GM20431 (cell line): Measurements from ENCODE around the gene LRRC36.

Experiments used
- in situ Hi-C: fragments of 300-500 bp; cut with MseI, MboI; formaldehyde crosslinking; loops from one replicate; pipeline ENCODE4 v1.15.0; 2020; ENCODE audit warnings: low sequenced_read_pairs; ENCODE audit not compliant: unreplicated experiment

LRRC36 gene

DNA sequence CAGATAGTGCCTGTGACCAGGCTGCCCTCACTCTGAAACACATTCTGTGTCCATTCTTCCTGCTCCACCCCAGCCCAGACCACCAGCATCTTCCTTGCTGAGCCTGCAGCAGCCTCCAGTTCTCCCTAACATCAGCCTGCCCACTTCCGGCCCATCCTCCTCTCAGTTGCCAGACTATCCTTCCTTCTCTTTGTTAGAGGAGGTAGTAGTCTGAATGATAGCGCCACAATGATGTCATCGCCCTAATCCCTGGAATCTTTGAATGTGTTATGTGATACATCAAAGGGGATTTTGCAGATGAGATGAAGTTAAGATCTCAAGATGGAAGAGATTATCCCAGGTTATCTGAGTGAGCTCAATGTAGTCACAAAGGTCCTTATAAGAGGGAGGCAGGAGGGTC is 92.9 kb downstream of the LRRC36 start:
- in situ Hi-C loops: no loop called here

DNA sequence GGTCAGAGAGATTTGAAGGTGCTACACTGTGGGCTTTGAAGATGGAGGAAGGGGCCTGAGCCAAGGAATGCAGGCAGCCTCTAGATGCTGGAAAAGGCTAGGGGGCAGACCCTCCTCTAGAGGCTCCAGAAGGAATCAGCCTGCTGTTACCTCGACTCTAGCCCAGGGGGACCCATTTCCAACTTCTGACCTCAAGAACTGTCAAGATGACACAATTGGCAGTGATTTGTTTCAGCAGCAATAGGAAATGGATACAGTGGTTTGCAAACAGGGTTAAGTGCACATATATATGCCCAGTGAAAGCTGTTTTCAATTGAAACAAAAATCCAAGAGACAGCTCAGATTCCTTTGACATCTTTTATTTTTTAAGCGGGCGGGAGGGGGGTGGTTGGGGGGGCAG is 93.3 kb downstream of the LRRC36 start:
- in situ Hi-C loops: no loop called here

- in situ Hi-C loops: no loop called here
These were observed 94.4 kb downstream of the LRRC36 start for GRCh38 chr16:67421030-67421429.

DNA sequence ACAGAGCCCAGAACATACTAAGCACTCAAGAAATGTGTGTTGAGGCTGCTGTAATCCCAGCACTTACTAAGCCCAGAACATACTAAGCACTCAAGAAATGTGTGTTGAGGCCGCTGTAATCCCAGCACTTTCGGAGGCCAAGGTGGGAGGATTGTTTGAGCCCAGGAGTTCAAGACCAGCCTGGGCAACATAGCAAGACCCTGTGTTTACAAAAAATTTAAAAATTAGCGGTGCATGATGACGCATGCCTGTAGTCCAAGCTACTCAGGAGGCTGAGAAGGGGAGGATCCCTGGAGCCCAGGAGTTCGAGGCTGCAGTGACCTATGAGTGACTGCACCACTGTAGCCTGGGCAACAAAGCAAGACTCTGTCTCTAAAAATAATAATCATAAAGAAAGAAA is 96.4 kb downstream of the LRRC36 start:
- in situ Hi-C loops: no loop called here

DNA sequence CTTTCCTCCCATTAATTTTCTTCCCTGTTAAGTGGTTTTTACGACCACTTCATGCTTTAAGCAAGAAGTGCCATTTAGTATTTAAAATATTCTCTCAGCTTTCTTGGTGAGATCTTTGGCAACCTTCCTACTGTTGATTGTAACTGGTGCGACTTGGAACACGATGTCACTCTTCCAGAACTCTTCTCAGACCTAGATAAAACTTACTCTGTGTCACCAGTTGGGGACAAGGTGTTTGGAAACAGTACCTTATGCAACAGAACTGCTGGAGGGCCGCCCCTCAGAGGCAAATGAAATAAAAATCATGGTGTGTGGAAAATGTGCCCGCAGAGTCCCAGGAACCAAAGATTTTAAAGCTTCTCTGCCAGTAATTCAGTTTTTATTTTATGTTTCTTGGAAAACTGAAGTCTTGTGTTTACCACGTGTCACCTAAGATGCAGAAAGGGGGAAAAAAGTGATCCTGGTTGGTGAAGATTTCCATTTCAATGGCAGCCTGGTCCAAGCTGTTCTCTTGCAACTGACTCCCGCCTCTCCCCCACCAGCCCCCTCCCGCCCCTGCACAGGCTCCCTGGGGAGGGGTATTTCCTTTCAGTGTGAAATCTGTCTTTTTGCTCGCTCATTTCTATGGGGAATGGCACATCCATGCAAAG is 97.1 kb downstream of the LRRC36 start:
- in situ Hi-C loops: no loop called here

- in situ Hi-C loops: no loop called here
These were observed 97.6 kb downstream of the LRRC36 start for GRCh38 chr16:67424261-67424615.

DNA sequence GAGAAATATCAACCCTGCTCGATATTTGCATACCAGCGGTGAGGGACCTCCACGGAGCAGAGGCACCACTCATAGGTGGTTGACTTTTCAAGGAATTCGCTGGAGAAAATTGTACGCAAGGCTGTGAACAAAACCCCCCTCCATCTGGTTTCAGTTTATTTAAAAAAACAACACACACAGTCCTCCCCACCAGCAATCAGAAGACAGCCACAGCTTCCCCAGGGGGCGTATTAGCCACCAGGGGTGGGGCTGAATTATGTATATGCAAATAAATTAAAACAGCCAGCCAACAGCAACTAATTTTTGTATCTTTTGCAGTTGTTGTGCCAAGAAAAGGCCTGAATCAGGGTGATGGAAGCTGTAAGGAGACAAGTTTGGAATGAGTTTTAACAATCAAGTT is 98.4 kb downstream of the LRRC36 start:
- in situ Hi-C loops: no loop called here

DNA sequence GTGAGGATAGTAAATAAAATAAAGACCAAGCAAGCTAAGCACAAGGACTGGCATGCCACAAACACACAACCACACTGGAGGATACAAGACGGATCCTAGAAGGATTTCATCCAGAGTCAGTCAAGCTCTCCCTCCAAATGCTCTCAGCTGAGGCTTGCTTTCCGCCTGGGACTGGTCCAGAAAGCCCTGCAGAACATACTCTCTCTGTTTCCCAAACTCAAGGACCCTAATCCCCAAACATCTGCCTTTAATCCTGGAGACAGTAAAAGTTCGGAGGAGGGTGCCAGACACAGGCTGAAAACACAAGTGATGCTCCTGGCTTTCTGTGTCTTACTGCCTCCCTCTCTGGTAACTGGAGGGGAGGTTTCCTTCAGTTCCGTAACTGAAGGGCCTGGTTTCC is 99.0 kb downstream of the LRRC36 start:
- in situ Hi-C loops: no loop called here

DNA sequence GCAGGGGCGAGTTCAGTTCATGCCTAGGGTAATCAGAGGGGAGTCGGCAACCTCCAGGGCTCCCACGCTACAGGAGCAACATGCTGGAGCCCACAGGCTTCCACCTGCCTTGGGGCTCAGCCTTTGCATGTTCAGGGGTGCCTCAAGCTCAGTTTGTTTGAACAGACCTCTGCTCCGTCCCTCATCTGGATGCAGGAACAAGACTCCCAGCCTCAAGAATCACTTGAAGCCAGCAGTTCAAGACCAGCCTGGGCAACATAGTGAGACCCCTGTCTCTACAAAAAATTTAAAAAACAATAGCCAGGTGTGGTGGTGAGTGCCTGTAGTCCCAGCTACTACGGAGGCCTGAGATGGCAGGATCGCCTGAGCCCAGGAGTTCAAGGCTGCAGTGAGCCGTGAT is 99.4 kb downstream of the LRRC36 start:
- in situ Hi-C loops: no loop called here

GRCh38 chr16:67426950-67427349 is 100.3 kb downstream of the LRRC36 start:
- in situ Hi-C loops: no loop called here

DNA sequence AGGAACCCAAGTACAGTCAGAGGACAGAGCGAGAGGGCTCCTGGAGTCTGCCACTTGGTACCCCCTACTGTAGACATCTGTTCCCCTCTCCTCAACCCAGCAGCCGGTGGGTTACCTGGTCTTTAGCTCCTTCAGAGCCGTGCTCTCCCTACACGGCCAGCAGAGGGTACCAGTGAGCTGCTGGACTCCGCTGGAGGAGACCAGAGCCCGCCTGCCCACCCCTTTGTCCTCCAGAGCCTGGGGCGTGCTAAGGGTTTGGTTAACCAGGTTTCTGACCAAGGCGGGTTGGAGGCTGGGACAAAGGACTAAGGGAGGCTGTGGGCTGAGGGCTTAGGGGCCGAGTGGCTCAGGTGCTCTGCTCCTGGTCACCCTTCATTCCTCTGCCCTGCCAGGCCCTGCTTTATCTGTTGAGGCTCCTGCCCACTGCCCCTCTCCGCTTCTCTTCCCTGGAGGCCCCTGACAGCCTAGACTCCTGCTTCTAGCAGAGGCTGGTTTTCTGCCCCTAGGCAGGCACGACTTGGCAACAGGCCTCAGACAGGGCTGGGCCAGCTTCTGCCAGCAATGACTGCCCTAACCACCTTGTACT is 101.6 kb downstream of the LRRC36 start:
- in situ Hi-C loops: no loop called here

DNA sequence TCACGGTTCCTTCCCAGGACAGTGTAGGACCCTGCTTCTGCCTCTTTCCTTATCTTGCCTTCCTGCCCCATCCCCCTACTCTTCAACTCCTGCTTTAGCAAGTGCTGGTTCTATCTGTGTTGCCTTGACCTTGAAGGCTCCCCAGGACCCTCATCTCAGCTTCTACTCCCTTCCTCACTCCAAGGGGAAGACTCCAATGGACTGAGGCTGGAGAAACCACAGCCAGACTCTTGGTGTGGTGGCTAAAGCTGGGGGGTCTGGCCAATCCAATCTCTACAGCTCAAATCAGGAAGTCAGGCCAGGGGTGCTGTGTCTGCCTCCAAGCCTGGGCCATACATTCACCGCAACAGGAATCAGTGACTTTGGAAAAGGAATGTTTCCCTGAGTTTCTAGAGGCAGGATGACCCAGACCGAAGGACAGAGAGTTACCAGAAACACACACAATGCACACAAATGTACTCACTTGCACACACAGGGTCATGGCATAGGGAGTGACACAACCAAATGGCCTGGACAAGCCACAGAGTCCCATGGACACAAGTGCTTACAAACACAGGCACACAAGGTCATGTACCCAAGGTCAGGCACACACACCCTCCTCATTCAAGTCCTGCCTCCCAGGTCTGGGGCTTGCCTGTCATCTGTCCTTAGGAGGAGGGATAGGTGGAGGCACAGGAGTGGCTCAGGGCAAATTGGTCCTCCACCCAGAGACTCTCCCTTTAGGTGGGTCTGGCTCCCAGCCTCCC is 102.6 kb downstream of the LRRC36 start:
- in situ Hi-C loops: no loop called here

DNA sequence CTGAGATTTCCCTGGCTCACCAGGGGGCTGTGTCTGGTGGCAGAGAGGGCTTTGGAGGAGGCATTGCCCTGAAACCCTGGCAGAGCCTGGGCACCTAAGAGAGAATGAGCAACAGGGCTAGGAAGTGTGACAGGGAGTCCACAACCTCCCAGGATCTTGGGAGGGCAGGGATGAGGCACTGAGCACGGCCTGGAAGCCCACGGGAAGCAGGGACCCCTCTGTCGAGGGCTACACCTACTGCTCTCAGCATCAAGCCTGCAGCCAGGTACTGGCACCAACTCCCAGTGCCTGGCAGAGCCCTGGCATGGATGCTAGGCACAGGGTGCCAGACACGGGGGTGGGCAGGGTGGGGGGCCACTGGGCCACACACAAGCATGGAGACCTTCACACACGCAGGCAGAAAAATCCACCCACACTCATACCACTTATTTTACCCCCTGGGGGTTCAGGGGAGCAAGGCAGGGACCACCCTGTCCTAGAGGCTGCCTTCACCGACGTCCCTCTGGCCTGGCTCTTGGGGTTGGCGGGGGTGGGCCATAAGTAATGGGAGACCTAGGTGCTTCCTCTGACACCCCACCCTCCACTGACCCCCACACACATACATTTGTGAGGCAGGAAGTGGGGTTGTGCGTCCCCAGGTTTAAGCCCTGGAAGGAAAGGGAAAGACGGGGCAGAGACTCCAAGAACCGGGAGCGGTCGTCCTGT is 103.3 kb downstream of the LRRC36 start:
- in situ Hi-C loops: no loop called here

- in situ Hi-C loops: no loop called here
These were observed 103.9 kb downstream of the LRRC36 start for GRCh38 chr16:67430504-67430976.

GRCh38 chr16:67430977-67431774 is 104.6 kb downstream of the LRRC36 start, which contains the start of gene HSD11B2:
TSS of gene HSD11B2 (plus strand) at chr16:67431121. CDS start at chr16:67431249, 128 bp downstream.
- in situ Hi-C loops: no loop called here

DNA sequence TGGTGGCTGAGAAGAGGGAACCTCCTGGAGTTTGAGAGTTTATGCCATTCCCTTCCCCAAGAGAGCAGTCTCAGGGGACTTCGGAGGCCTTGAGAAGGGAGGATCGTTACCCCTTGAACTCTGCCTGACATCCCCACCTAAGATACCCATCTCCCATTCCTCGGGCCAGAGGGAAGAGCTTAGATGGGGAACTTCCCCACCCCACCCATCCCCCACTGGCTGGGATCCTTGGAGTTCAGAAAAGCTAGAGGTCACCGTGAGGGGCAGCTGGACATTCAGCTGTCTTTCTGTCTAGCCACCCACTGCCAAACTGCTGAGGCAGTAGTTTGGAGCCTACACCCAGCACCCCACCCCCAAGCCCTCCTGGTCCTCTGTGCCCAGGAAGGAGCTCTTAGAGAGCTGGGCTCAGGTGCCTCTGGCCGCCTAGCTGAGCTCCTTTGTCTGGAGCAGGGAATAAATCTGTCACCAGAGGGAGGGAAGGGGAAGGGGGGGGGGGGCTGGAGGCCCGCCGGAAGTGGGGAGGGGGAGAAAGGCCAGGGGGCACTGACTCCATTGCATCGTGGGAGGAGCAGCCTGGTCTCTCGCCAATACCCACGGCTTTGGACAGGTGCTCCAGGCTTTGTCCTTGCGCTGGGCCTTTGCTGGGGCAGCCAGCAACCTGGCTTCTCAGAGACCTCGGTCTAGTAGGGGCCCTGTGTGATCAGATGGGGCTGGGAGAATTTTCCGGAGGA is 105.3 kb downstream of the LRRC36 start:
- in situ Hi-C loops: no loop called here

DNA sequence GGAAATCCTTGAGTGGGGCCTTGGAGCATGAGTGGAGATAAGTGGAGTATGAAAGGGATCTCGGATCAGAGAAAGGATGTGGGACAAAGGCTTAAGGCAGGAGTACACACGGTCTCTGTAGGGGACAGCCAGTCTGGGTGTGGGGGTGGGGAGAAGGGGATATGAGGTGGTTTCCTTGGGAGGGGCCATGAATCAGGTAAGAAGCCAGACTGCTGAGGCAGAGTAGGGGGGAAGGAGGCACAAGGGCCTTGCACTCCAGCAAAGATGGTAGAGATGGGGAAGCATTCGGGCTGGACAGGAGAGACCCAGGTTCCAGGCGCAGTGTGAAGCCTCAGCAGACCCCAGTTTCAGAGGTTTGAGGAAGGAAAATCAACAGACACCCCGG is 105.9 kb downstream of the LRRC36 start:
- in situ Hi-C loops: no loop called here

- in situ Hi-C loops: no loop called here
These were observed 106.6 kb downstream of the LRRC36 start for GRCh38 chr16:67433131-67433719.
